ENCODE results near the gene ATP2C2. TPM values are rescaled to one million over a fixed set of nuclear protein-coding genes. Genes with fewer than 3 reads are reported as not detected.

The ATP2C2 gene
- total RNA-seq, 1 experiment from 2014 or later = 4.0 TPM

GRCh38 chr16:84332975-84333684, 35.2 kb upstream of the ATP2C2 start:
- Histone ChIP-seq H2BK20ac (ENCODE audit: low read depth, low read length, poor library complexity, severe bottlenecking) (no peak overlapping the region), H3K23me2 (ENCODE audit: insufficient read length, low read depth, low read length, poor library complexity, severe bottlenecking) (no peaks in the 10 kb centered on the region), H4K91ac (ENCODE audit: insufficient read length, low read depth, low read length) (no peak overlapping the region), H4K8ac (replicated peaks; ENCODE audit: insufficient read length, low read depth, low read length) (no peak overlapping the region), H3K27ac (ENCODE audit: insufficient read length, low read depth, low read length) (no peak overlapping the region), H3T11ph (ENCODE audit: low read length) (no peak overlapping the region), H3K9ac (ENCODE audit: extremely low read depth, insufficient read length, low read length) (no peak overlapping the region), H3K79me2 (ENCODE audit: insufficient read depth, low read length) (no peaks in the 10 kb centered on the region), H2BK120ac (ENCODE audit: low read depth, low read length, poor library complexity, severe bottlenecking) (no peak overlapping the region), H2BK5ac (ENCODE audit: insufficient read length, low read length) (no peak overlapping the region), H3K23ac (ENCODE audit: insufficient read length, low read depth, low read length) (no peak overlapping the region), H4K5ac (ENCODE audit: insufficient read length, low read depth, low read length) (no peak overlapping the region), H3K56ac (ENCODE audit: insufficient read length, low read depth, low read length) (no peak overlapping the region), H3K27me3 (ENCODE audit: insufficient read depth, low read length) (no peaks in the 10 kb centered on the region), H2BK15ac (ENCODE audit: low read depth, low read length) (no peak overlapping the region), H3K4me1 (ENCODE audit: insufficient read depth, low read length) (no peaks in the 10 kb centered on the region), H3K4me2 (ENCODE audit: insufficient read depth, insufficient read length, low read length) (no peak overlapping the region), H2AK5ac (ENCODE audit: insufficient read length, low read length) (no peak overlapping the region), H3K4ac (ENCODE audit: low read depth, low read length) (no peak overlapping the region), H3K79me1 (ENCODE audit: insufficient read depth, low read depth, low read length, poor library complexity, severe bottlenecking) (no peaks in the 10 kb centered on the region), H3K18ac (ENCODE audit: insufficient read length, low read depth, low read length) (no peak overlapping the region), H2BK12ac (ENCODE audit: insufficient read length, low read depth, low read length) (no peak overlapping the region), H3K9me3 (ENCODE audit: control insufficient read depth, low read depth, low read length) (no peaks in the 10 kb centered on the region), H2AFZ (ENCODE audit: low read length) (no peak overlapping the region), H3K14ac (ENCODE audit: insufficient read depth, low read length) (no peak overlapping the region; the same call in 1 of the 2 replicates), H4K20me1 (ENCODE audit: control insufficient read depth, insufficient read depth, insufficient read length) (no peaks in the 10 kb centered on the region)
- H3K36me3 Mint-ChIP-seq (ENCODE audit: insufficient read depth in 1 of 3, low read depth in 3 of 3) = no peaks in the 10 kb centered on the region; a peak in 2 of 7 replicates
- no peak overlapping the region for H3K4me3 Mint-ChIP-seq
- H3K27ac Mint-ChIP-seq = no peak overlapping the region
- peaks cover 2% of the 10 kb centered on the region for H3K27me3 Mint-ChIP-seq (ENCODE audit: low read depth)
- H3K4me1 Mint-ChIP-seq = peaks cover 3 to 9% of the 10 kb centered on the region in 2 experiments; a peak in 3 of 4 replicates
- peak; percentile 57 for DNase-seq
- peaks cover 6 to 8% of the 10 kb centered on the region in 2 experiments; a peak in 3 of 5 replicates for H3K9me3 Mint-ChIP-seq
- WGBS (ENCODE audit: extremely low coverage, insufficient read length, low lambda C conversion rate) = no CpG with 5 or more reads among the region's 10 CpGs
- TF ChIP-seq CTCF (conservative IDR thresholded peaks at IDR 0.05) = peak; percentile 30; the same call in 2 of the 3 replicates

Measured in H9 (cell line).